ENCODE measurements around the gene GRIK4.

Gene GRIK4

DNA sequence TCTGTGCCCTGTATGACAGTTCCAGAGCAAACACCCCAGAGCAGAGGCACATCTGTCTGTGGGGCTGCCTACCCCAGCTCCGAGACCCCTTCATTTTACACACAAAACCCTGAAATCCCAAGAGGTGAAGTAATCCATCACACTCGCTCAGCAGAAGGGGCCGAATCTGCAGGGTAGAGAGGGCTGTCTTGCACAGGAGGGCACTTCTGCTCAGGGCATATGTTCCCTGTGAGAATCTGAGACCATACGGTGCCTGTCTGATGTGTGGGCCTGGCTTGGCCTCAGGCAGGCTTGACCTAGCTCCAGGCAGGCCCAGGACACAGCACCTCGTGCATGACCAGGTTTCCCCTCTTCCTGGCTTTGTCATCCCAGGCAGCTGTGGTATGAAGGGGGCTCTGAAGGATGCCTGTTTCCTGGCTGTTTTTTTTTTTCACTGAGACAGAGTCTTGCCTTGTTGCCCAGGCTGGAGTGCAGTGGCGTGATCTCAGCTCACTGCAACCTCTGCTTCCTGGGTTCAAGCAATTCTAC lies 37.2 kb downstream of the GRIK4 start:
- no peak for DNase-seq

DNA sequence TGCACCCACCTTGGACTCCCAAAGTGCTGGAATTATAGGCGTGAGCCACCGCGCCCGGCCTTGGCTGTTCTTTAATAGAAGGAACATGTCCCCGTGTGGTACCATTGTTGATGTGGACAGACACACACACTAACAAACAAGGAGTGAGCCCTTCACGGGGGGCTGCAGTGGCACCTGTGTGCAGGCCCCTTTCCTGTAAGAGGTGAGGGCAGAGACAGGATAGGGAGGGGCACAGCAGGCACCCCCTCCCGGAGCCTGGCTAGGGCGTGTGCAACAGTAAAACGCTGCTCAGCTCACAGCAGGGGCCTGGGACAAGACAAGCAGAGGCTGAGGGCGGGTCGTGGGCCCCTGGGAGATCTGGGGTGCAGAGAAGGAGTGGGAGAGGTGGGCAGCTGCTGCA lies 37.8 kb downstream of the GRIK4 start:
- DNase-seq: no peak

- DNase-seq: no peak
Measured at GRCh38 chr11:120550007-120550406, 38.5 kb downstream of the GRIK4 start.

- no peak for DNase-seq
Measured at GRCh38 chr11:120551191-120551590, 39.6 kb downstream of the GRIK4 start.

DNA sequence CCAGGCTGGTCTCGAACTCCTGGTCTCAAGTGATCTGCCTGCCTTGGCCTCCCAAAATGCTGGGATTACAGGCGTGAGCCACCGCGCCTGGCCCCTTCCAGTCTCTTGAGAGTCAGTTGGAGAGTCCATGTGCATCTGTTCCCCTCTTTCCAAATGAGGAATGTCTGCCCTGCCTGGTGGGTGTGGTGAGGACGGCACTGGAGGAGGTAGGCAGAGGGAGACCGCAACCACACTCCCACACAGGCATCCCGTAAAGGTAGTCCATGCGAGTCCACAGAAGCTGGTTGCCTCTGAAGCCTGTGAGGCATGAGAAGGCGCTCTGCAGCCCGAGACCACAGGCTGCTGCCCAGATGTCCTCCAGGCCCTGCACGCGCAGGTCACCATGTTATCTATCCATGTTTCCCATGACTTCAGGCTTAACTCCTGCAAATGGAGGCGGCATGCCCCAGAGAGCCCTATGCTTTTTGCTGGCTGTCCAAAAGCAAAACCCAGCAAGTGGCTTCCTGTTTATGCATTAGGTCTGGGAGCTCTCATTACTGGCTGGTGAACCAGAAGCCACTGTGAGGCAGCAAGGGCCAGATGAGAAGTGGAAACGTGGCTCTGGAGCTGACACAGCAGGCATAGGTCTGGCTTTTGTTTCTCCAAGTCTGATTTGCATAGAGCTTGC lies 43.4 kb downstream of the GRIK4 start:
- no peak for DNase-seq

DNA sequence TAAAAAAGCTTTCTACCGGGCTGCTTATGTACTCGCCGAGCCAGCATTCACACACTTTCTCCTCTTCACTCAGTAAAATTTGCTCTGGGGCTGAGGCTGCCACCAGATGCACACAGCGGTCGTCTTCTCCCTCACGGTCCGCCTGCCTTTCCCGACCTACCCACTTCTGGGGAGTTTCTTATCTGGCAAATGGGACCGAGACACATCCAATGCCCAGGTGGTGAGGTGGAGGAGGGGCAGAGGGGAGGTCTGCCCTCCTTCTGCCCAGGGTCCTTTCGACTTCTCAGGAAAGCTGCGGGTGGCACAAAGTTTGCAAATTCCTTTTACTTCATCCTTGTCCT lies 43.9 kb downstream of the GRIK4 start:
- no peak for DNase-seq

- no peak for DNase-seq
Measured at GRCh38 chr11:120556797-120557196, 45.2 kb downstream of the GRIK4 start.

DNA sequence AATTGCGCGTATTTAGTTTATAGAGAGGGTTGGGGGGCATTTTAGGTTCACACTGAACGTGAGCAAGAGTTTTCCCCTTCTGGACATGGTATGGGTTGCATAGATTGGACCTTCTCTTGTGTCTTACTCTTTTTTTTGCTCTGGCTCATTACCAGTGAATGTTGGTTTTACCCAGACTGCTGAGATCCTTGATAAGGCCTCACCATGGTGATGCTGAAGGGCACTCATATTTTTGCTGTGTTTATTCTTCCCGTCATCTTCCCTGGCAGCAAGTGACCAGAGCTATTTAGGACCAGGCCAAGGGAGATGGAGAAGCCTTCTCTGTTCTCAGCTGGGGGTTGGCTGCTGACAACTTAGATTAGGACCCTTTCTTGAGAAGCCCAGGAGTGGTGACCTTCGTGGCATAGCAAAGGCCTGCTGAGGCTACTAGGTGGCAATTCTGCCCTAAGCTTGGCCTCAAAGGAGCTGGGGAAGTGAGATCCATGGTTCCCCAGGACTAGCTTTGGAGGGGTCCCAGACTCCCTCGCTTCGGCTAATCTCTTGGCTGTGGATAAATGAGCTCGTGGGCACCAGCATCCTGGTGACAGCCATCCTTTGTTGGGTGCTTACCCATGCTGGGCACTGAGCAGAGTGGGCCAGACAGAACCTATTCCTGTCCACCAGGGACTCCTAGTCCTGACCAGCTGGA lies 47.3 kb downstream of the GRIK4 start:
- no peak for DNase-seq

- no peak for DNase-seq
Measured at GRCh38 chr11:120561286-120561685, 49.7 kb downstream of the GRIK4 start.

DNA sequence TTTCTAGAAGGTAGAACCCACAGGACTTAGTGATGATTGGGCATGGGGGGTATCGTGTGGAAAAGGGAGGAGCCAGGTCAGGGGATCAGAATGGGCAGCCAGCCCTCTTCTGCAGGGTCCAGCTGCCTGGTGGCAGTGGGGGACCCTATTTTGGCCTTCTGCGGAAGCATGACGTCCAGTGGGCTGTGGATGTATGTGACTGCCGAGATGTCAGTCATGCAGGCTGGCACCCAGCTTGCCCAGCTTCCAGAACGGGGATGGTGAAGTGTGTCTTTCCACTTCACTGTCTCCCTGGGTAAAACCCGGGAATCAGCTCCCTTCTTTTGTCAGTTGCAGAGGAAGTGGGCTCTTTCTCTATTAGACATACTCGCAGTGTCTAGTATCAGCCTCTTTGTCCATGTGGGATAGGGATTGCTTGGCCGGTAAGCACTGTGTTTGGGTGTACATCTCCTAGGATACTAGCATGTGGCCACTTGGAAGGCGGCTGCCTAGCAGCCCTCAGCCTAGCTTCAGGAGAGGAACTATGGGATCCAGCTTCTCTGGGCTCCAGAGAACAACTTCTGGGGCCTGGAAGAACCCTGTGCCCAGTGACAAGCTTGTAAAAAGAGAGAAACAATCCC lies 51.4 kb downstream of the GRIK4 start:
- DNase-seq: no peak

DNA sequence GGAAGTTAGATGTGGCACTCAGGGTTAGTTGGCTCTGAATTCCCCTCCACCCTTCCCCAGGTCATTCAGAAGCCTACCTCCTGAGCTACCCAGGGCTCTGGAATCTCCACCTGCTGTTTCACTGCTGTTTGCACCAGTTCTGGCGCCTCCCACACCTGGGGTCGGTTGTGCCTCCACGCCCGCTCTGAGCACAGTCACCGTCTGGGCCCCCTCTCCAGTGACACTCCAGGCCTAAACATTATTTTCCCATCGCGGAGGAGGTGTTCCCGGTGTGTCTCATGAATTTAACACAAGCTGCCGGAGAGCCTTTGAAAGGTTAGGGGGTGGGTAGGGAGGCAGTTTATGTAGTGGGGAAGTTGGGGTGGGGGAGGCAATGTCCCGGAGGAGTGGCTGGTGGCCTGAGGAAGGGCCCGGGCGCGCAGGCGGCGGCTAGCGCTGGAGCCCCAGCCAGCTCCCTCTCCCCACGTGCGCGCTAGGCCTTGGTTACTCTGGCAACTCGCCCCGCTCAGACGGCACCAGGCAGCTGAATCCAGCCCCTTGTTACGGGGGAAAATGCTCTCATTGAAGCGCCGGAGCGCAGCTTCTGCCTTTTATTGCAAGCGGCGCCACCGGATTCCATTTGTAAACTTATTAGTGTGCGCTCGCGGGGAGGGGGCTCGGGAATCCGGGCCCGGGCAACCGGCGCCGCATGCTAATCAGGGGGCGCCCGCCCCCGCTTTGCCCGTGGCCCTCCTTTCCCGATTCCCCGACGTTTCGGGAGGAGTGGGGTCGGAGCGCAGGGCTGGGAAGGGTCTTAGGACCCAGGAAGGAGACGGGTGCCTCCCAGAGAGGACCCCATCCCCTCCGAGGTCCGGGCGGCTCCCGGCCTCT lies 52.4 kb downstream of the GRIK4 start:
- DNase-seq: no peak

GRCh38 chr11:120564573-120565311 lies 53.2 kb downstream of the GRIK4 start:
- no peak for DNase-seq

DNA sequence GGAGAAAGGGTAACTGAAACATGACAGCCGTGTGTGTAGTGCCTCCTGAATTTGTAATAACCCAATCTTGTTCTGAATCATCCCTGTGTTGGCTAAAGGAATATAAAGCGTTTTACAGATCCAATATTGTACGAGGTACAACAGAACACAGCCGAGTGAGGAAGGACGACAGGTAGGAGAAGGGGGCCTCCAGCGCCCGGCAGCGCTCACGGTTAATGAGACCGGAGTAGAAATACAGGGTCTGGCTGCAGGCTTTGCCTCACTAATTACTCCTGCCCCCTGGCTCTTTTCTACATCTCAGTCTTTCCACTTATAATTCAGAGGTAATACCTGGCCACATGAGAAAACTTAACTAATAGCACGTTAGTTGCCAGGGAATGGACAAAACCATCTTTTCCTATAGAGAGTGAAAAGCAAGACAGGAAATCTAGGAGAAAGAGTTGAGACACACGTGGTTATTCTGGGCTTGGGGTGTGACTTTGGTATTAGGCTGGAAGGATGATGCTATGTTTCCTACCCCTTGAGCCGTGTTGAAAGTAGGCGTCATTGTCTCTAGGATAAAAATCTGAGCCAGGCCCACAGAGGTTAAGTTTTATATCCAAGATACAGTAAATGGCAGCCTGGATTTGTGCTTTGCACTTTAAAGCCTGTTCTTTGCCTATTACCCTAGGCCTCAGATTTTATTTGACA lies 54.1 kb downstream of the GRIK4 start:
- DNase-seq: no peak

- no peak for DNase-seq
Measured at GRCh38 chr11:120566176-120566575, 54.6 kb downstream of the GRIK4 start.

GRCh38 chr11:120568572-120569307 lies 57.2 kb downstream of the GRIK4 start:
- no peak for DNase-seq

DNA sequence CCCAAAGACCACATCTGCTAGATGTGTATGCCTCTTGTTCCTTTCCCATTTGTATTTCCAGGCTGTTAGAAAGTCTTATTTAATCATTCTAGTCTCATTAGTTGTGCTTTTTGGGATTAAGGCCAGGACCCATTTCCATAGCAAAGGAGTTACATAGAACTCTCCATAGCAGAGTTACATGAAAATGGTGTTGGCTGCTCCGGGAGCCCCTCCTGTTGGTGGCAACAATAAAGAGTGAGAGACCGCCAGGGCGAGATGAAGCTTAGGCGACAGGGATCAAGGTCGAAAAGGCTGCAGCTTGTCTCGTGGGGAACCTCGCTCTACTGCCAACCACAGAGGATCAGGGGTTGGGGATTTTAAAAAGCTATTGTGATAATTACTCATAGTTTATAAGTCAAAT lies 58.3 kb downstream of the GRIK4 start:
- no peak for DNase-seq

GRCh38 chr11:120571476-120571875 lies 59.9 kb downstream of the GRIK4 start:
- DNase-seq: no peak

DNA sequence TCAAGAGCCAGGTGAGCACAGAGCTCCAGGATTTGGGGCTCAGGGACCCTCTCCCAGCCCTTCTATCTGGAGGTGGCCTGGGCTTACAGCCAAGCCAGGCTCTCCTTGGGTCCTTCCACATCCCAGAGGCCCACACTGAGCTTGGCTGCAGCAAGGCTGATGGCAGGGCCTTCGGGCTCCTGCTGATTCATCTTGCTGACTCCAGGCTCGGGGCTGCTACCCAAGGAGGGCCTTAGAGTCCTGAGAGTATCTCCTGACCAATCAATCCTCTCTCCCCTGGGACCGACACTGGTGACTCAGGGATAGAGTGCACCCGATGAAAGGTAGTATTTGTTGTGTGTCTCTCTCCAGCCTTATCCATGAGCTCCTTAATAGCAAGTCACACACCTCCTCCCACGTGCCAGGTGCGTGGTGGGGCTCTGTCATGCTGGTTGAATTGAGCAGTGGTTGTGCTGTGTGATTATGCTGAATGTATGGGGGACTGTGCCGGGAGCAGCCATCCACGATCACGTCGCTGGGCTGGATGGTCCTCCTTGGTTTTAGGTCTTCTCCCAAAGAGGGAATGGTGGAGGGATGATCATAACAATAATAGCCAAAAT lies 62.3 kb downstream of the GRIK4 start:
- no peak for DNase-seq

GRCh38 chr11:120574876-120575275 lies 63.3 kb downstream of the GRIK4 start:
- DNase-seq: no peak

- no peak for DNase-seq
Measured at GRCh38 chr11:120575461-120575860, 63.9 kb downstream of the GRIK4 start.

GRCh38 chr11:120576606-120577005 lies 65.1 kb downstream of the GRIK4 start:
- no peak for DNase-seq

Measured in activated effector memory CD4-positive, alpha-beta T cell treated with Interleukin-2 at 50 U/mL for 16 hours (primary cell).